Putamen (tissue), 1 donor: ENCODE results near the gene CACTIN.
"Not testable (repeated sequence)": the region's sequence is repeated elsewhere in the genome, so short reads cannot be mapped to it uniquely, and the experiment has no call there.

Experiments
- DNase-seq: peaks from one replicate; pipeline ENCODE4 v3.0.0-alpha.2; 2016; ENCODE audit warnings: low spot score

Gene CACTIN

GRCh38 chr19:3586707-3587346 is 39.8 kb downstream of the CACTIN start:
- DNase-seq, result no peak

- no peak for DNase-seq
Measured at GRCh38 chr19:3586127-3586626, 40.4 kb downstream of the CACTIN start.

- DNase-seq, result no peak
Measured at GRCh38 chr19:3585301-3586126, 41.1 kb downstream of the CACTIN start, which contains the start of gene GIPC3. GIPC3 (plus strand) TSS chr19:3585478; CDS start chr19:3585598, 120 bp downstream.

DNA sequence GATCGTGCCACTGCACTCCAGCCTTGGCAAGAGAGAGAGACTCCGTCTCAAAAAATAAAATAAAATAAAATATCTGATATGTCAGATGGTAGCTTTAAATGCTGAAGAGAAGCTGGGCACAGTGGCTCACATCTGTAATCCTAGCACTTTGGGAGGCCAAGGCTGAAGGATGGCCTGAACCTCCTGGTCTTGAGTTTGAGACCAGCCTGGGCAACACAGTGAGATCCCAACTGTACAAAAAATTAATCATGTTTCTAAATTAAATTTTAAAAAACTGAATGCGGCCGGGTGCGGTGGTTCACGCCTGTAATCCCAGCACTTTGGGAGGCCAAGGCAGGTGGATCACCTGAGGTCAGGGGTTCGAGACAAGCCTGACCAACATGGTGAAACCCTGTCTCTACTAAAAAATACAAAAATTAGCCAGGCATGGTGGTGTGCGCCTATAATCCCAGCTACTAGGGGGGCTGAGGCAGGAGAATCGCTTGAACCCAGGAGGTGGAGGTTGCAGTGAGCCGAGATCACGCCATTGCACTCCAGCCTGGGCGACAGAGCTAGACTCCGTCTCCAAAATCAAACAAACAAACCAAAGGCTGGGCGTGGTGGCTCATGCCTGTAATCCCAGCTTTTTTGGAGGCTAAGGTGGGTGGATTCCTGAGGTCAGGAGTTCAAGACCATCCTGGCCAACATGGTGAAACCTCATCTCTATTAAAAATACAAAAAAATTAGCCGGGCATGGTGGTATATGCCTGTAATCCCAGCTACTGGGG is 42.4 kb downstream of the CACTIN start:
- not testable (repeated sequence) for DNase-seq

DNA sequence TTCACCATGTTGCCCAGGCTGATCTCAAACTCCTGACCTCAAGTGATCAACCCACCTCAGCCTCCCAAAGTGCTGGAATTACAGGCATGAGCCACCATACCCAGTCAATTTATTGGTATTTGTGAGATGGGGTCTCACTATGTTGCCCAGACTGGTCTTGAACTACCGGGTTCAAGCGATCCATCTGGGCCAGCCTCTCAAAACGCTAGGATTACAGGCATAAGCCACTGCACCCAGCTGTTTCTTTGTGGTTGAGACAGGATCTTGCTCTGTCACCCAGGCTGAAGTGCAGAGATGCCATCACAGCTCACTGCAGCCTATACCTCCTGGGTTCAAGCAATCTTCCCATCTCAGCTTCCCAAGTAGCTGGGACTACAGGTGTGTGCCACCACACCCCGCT is 44.8 kb downstream of the CACTIN start:
- not testable (repeated sequence) for DNase-seq

DNA sequence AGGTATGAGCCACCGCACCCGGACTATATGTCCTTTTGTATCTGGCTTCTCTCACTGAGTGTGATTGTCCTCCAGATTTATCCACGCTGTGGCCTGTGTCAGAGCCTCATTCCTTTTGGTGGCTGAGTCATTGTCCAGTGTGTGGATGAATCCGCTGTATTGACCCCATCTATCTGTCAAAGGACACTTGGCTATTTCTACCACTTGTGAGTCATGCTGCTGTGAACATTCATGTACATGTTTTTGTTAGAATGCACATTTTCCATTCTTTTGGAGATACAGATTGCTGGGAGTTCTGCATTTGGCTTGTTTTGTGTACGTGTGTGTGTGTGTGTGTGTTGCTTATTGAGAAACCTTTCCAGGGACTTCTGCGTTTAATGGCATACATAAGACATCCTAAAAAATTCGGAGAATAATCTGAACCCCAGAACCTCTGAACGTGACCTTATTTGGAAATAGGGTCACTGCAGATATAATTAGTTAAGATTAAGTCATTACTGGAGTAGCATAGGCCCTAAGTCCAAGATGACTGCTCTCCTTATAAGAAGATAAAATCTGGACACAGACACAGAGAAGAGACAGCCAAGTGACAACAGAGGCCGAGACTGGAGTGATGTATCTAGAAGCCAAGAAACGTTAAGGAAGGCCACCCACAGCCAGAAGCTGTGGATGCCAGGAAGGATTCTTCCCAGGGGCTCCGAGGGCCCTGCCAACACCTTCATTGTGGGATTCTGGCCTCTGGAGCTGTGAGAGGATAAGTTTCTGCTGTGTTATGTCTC is 46.2 kb downstream of the CACTIN start:
- DNase-seq, result no peak

- DNase-seq, result no peak
Measured at GRCh38 chr19:3578390-3578789, 48.2 kb downstream of the CACTIN start.

GRCh38 chr19:3577723-3578344 is 48.8 kb downstream of the CACTIN start:
- no peak for DNase-seq

GRCh38 chr19:3576696-3577443 is 49.7 kb downstream of the CACTIN start:
- no peak for DNase-seq

DNA sequence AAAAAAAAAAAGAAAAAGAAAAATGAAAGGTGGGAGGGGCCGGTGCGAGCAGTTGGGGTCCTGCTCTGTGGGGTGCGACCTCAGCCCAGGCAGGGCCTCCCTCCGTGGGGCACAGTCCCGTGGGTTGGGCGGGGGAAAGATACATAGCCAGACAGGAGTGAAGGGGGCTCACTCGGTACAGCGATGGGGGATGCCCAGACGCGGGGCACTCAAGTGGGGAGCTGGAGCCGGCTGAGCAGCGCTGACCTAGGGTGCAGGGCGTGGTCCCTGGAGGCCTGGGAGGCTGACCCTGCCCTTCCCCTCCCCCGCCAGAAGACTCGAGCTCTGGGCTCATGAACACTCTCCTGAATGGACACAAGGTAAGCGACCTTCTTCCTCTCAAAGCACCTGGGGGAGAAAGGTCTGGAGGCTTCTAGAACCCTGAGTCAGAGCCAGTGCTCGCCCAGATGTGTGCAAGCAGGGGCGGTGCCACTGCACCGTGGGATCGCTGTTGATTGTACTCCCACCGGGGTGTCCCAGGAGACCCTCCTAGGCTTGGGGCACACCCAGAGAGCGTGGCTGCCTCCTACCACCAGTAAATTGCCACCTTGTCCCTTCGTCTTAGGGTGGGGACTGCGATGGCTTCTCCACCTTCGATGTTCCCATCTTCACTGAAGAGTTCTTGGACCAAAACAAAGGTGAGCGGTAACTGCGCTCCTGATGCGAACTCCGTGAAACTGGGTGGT is 50.5 kb downstream of the CACTIN start:
- DNase-seq, result no peak

GRCh38 chr19:3575260-3575741 is 51.3 kb downstream of the CACTIN start:
- DNase-seq, result no peak

DNA sequence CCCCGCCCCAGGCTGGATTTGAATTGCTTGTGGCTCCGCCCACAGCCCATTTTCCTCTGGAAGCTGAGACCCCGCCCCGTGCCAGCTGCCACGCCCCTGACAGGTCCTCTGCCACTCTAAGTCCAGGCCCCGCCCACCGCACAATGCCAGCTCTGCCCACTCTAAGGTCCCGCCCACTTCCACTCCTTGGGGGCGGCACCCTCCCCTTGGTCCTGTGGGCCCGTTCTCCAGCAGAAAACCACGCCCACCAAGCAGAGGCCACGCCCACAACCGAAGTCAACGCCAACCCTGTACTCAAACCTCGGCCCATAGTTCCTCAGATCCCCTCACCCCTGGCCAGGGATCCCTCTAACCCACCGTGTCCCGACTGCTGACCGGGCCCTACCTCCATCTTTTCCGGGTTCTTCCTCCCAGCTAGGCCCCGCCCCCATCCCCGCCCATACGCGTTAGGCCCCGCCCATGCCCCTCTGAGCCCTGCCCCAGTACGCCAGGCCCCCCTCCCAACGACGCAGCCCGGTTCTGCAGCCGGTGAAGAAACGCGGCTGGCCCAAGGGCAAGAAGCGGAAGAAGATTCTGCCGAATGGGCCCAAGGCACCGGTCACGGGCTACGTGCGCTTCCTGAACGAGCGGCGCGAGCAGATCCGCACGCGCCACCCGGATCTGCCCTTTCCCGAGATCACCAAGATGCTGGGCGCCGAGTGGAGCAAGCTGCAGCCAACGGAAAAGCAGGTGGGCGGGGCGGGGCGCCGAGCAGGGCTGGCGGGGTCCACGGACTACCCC is 52.5 kb downstream of the CACTIN start:
- peak; percentile 65 for DNase-seq

DNA sequence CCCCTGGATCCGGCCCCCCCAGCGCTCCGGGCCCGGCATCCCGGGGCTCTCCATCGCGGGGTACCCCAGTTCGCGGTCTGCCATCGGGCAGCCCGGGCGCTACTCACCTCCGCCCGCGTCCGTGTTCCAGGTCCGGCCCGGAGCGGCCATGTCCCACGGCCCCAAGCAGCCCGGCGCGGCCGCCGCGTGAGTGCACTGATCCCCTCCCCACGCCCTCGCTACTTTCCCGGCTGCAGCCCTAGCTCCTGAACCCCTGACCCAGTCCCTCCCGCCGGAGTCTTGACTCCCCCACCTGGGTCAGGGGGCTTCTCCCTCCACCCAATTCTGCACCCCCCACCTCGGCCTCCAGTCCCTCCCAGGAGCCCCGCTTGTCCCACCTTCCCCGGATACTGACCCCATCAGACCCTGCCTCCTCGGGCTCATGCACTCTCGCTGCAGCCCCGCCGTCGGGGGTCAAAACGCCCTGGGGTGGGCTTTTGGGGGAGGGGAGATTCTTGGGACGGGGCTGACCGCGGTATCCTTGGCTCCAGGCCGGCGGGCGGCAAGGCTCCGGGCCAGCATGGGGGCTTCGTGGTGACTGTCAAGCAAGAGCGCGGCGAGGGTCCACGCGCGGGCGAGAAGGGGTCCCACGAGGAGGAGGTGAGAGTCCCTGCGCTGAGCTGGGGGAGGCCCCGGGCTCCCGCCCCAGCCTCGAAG is 53.3 kb downstream of the CACTIN start:
- DNase-seq, result no peak

DNA sequence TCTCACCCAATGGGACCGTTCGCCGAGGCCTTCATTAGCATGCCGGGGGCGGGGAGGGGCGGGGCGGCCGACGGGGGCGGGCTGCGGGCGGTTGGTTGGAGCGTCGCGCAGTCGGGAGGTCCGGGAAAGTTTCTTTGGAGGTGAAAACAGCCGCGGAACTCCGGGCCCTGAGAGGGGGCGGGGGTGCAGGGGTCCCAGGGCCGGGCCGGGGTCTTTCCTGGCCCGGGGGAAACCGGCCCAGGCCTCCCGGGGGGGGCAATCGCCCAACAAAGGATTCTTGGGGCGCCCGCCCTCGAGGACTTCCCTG is 53.8 kb downstream of the CACTIN start, which contains the start of gene HMG20B:
TSS of gene HMG20B (plus strand) at position 90 of the 307 bp plus-strand sequence. CDS start 366 bp downstream, outside the sequence.
- no peak for DNase-seq

GRCh38 chr19:3572132-3572854 is 54.3 kb downstream of the CACTIN start:
- peak; percentile 100 for DNase-seq

GRCh38 chr19:3570606-3571011 is 56.0 kb downstream of the CACTIN start:
- peak; percentile 83 for DNase-seq

- DNase-seq, result not testable (repeated sequence)
Measured at GRCh38 chr19:3570042-3570441, 56.5 kb downstream of the CACTIN start.
